Ramos (cell line): ENCODE measurements around the gene KIAA0232.

Source experiments
- in situ Hi-C: fragments of 300-500 bp; cut with MboI; formaldehyde crosslinking; loops from one replicate; pipeline ENCODE4 v1.14.3; 2022; ENCODE audit warnings: low sequenced_read_pairs; ENCODE audit not compliant: unreplicated experiment

KIAA0232 gene

DNA sequence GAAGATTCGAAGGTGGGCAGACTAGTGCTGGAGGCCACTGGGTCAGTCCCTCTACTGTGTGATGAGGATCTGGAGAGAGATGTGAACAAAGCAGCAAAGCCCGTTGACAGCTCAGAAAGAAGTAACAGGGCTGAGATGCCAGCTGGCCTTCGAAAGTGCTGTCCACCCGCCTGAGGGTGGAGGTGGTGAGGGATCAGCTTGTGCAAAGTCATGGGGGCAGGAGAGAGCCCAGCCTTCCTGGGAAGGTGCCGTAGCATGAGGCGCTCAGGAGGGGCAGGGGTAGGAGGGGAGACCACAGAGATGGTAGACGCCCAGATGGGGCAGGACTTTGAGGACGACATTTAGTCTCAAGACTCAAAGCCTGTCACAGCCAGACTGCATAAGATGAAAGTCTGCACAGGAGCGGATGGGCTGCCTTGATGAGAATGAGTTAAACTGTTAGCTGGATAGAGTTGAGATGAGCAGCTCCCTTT lies 146.8 kb downstream of the KIAA0232 start:
- in situ Hi-C loops: no loop called here

GRCh38 chr4:6929812-6930464 lies 147.4 kb downstream of the KIAA0232 start:
- in situ Hi-C loops: no loop called here

DNA sequence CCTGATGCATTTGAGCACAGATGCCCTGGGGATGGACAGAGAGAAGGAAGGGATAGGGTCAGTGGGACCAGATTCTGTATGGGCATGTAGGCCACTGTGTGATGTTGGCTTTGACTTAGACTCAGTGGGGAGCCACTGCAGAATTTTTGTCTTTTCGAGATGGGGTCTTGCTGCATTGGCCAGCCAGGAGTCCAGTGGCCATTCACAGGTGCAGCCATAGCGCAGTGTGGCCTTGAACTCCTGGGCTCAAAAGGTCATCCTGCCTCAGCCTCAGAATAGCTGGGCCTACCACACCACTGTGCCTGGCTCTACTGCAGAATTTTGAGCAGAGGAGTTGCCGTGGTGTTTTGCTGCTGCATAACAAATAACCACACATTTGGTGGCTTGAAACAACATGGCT lies 149.9 kb downstream of the KIAA0232 start:
- in situ Hi-C loops: no loop called here

GRCh38 chr4:6932918-6933317 lies 150.4 kb downstream of the KIAA0232 start:
- in situ Hi-C loops: no loop called here
